ENCODE data around the gene RALGAPA2.

Gene RALGAPA2

DNA sequence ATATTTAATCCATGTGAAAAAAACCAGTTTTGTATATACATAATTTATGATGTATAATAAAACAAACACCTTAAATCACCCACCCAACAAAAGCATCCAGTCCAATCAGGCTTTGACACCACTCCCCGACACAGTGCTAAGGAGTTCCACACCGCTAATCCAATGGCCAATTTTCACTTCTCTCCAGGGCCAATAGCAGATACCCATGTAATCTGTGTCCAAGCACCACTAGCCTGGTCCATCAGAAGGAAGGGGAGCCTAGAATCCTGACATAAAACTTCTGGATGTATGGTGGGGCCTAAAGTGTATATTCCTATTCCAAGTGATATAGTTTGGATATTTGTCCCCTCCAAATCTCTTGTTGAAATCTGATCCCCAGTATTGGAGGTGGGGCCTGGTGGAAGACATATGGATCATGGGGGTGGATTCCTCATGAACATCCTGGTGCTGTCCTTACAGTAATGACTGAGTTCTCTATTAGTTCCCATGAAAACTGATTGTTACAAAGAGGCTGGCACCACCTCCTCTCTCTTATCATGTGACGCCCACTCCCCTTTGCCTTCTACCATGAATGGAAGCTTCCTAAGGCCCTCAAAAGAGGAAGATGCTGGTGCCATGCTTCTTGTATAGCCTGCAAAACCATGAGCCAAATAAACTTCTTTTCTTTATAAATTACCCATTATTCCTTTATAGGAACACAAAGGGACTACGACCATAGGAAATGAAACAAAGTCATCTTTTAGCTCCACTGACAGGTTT is 20.8 kb downstream of the RALGAPA2 start:
- Histone ChIP-seq H3K27me3 (ENCODE audit: insufficient read depth, poor library complexity, severe bottlenecking) (no peaks in the 10 kb centered on the region), H3K27ac (replicated peaks) (peak overlapping the region; percentile 21; the same call in 1 of the 2 replicates), H3K4me3 (replicated peaks; ENCODE audit: insufficient read depth, low read length) (no peak overlapping the region)
- TF ChIP-seq, protein P1, sequence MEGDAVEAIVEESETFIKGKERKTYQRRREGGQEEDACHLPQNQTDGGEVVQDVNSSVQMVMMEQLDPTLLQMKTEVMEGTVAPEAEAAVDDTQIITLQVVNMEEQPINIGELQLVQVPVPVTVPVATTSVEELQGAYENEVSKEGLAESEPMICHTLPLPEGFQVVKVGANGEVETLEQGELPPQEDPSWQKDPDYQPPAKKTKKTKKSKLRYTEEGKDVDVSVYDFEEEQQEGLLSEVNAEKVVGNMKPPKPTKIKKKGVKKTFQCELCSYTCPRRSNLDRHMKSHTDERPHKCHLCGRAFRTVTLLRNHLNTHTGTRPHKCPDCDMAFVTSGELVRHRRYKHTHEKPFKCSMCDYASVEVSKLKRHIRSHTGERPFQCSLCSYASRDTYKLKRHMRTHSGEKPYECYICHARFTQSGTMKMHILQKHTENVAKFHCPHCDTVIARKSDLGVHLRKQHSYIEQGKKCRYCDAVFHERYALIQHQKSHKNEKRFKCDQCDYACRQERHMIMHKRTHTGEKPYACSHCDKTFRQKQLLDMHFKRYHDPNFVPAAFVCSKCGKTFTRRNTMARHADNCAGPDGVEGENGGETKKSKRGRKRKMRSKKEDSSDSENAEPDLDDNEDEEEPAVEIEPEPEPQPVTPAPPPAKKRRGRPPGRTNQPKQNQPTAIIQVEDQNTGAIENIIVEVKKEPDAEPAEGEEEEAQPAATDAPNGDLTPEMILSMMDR (IDR thresholded peaks at IDR 0.05; ENCODE audit: insufficient read depth, low read length): no peak
- TF ChIP-seq, protein P2, sequence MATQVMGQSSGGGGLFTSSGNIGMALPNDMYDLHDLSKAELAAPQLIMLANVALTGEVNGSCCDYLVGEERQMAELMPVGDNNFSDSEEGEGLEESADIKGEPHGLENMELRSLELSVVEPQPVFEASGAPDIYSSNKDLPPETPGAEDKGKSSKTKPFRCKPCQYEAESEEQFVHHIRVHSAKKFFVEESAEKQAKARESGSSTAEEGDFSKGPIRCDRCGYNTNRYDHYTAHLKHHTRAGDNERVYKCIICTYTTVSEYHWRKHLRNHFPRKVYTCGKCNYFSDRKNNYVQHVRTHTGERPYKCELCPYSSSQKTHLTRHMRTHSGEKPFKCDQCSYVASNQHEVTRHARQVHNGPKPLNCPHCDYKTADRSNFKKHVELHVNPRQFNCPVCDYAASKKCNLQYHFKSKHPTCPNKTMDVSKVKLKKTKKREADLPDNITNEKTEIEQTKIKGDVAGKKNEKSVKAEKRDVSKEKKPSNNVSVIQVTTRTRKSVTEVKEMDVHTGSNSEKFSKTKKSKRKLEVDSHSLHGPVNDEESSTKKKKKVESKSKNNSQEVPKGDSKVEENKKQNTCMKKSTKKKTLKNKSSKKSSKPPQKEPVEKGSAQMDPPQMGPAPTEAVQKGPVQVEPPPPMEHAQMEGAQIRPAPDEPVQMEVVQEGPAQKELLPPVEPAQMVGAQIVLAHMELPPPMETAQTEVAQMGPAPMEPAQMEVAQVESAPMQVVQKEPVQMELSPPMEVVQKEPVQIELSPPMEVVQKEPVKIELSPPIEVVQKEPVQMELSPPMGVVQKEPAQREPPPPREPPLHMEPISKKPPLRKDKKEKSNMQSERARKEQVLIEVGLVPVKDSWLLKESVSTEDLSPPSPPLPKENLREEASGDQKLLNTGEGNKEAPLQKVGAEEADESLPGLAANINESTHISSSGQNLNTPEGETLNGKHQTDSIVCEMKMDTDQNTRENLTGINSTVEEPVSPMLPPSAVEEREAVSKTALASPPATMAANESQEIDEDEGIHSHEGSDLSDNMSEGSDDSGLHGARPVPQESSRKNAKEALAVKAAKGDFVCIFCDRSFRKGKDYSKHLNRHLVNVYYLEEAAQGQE (IDR thresholded peaks at IDR 0.05; ENCODE audit: insufficient replicate concordance, low read depth): no peak
- TF ChIP-seq GABPA (IDR thresholded peaks at IDR 0.05; ENCODE audit: low read depth): no peak
- no peak for TF ChIP-seq SPI1 (IDR thresholded peaks at IDR 0.05; ENCODE audit: borderline replicate concordance, low read depth)
- TF ChIP-seq POLR2AphosphoS5 (IDR thresholded peaks at IDR 0.05; ENCODE audit: low read depth): no peak
- peak in 1 of 2 experiments; percentile 41 for DNase-seq (ENCODE audit: low read depth in 1 of 2, low spot score in 1 of 2)

DNA sequence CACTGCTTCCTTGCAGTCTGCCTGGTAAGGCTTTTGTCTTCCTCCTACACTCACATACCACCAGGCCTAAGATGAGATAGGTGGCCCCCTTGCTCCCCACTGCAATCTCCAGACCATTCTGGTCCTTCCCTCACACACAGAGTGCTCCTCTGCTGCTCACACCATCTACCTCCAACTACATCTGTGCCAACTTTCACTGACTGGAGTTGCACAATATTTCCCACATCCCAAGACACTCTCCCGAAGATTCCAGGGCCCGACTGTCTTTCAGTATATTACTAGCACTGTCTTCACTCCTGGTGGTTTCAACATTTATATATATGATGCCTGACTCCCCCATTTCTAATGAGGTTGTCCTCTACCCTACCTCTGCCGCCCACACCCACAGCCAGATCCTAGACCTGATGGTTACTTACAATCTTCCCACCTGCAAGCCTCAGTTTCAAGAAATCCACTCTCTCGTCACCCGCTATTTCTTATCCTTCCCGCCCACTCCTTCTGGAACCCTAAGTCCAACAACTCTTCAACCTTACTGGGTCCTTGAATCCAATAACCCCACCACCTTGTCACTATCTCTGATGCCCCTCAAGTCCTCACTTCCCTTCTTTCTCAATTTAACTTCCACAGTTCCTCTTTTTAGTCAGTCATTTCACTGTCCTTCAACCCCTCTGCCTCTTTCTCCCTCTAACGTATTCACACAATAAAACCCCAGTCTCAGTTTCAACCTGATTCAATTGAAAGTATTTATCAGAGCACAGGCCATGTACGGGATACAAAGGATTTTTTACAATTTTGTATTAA is 21.6 kb downstream of the RALGAPA2 start:
- peak; percentile 100 for TF ChIP-seq SPI1 (IDR thresholded peaks at IDR 0.05; ENCODE audit: borderline replicate concordance, low read depth)
- TF ChIP-seq, protein P2 (IDR thresholded peaks at IDR 0.05; ENCODE audit: insufficient replicate concordance, low read depth): no peak
- H3K27me3 ChIP-seq (ENCODE audit: insufficient read depth, poor library complexity, severe bottlenecking): no peaks in the 10 kb centered on the region
- H3K4me3 ChIP-seq (replicated peaks; ENCODE audit: insufficient read depth, low read length): no peak overlapping the region

DNA sequence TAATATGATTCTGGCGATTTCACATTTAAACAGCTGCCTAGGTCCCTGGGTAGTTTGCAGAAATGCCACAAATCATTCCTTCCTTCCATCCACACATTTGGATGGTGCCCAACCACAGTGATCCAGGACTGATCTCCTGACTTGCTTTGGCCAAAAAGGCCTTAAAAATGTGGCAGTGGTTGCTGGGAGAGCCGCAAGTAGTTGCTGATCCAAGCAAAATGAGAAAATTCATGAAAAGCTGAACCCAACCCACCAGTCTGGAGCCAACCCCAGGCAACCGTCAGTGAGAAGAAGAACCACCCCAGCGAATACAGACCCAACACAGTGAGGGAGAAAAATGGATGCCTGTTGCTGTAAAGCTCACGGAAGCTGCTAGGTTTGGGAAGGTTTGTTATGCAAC is 25.1 kb downstream of the RALGAPA2 start:
- no peak overlapping the region for H3K27ac ChIP-seq (replicated peaks)
- H3K4me3 ChIP-seq (replicated peaks; ENCODE audit: insufficient read depth, low read length): no peak overlapping the region
- DNase-seq (ENCODE audit: low read depth in 1 of 2, low spot score in 1 of 2): no peak
- no peaks in the 10 kb centered on the region for H3K27me3 ChIP-seq (ENCODE audit: insufficient read depth, poor library complexity, severe bottlenecking)
- TF ChIP-seq, protein P2 (IDR thresholded peaks at IDR 0.05; ENCODE audit: insufficient replicate concordance, low read depth): no peak
- no peak for TF ChIP-seq GABPA (IDR thresholded peaks at IDR 0.05; ENCODE audit: low read depth)
- TF ChIP-seq POLR2AphosphoS5 (IDR thresholded peaks at IDR 0.05; ENCODE audit: low read depth): no peak
- TF ChIP-seq, protein P1 (IDR thresholded peaks at IDR 0.05; ENCODE audit: insufficient read depth, low read length): no peak
- no peak for TF ChIP-seq SPI1 (IDR thresholded peaks at IDR 0.05; ENCODE audit: borderline replicate concordance, low read depth)

More for the DNA sequence above, 21.6 kb downstream of the RALGAPA2 start:
- peak overlapping the region; percentile 21 for H3K27ac ChIP-seq (replicated peaks)
- DNase-seq (ENCODE audit: low read depth in 1 of 2, low spot score in 1 of 2): peak in 1 of 2 experiments; percentile 51

All from HL-60 (cell line).